Ovary (tissue), 3 donors: ENCODE results near the gene SLC41A1.

Experiments
- CTCF ChIP-seq, 3 donors: fragments of 450-650 bp in 2 of 3; fragments of 200-600 bp in 1 of 3; IDR thresholded peaks; one replicate each; pipeline versions ENCODE4 v1.5.1 to v1.8.0; 2016 to 2022; ENCODE audit warnings: antibody characterized with exemption in 3 of 3, mild to moderate bottlenecking in 1 of 3
- POLR2A ChIP-seq: fragments of 450-650 bp; IDR thresholded peaks from one replicate; pipeline ENCODE4 v1.6.1; 2017; ENCODE audit warnings: antibody characterized with exemption, mild to moderate bottlenecking, moderate library complexity
- donor health status: DM: no; HTN: no; CAD: no.

- TF ChIP-seq CTCF (IDR thresholded peaks at IDR 0.05) = no peak
- no peak for TF ChIP-seq POLR2A
Measured at GRCh38 chr1:205798577-205798976, 14.4 kb downstream of the SLC41A1 start.
